ENCODE results near the gene DNAH17. TPM values are rescaled to one million over a fixed set of nuclear protein-coding genes. Genes with fewer than 3 reads are reported as not detected.

The DNAH17 gene
- total RNA-seq, 1 experiment from 2014 or later, result not detected

DNA sequence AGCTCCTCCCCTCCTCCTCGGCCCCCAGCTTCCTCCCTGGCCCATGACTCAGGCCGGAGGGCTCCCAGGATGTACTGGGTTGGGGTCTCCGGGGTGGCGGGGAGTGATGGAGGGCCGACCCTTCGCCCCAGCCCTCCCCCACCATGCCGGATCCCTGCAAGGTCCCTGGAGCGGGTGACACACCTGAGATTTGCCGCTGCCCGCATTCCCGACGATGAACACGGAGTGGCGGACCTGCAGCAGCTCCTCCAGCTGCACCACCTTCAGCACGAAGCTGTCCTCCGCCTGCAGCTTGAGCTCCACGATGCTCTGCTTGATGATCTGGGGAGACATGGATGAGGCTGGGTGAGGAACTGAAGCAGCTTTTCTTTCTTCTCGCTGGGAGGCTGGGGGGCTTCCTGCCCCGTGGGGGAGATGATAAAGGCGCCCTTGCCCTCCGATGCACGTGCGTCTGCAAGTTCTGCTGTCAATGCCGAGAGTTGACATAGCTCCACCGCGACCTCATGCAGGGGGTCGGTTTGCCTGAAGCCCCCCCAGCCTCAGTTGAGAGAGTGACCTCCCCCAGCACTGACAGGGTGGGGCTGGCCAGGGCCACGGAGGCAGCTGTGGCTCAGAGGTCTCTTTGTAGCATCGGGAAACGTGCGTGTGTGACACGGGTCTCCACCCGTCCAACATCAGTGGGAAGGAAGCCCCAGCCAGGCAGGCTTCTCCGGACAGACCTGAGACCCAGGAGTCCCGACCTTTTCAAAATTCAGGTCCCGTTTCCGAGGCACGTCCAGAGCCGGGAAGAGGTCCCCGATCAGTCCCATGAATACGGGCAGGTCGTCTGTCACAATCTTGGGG is 83.1 kb downstream of the DNAH17 start:
- H3K4me3 ChIP-seq, result no peak overlapping the region
- no peaks in the 10 kb centered on the region for H3K4me1 ChIP-seq (replicated peaks)
- H3K27ac ChIP-seq, result no peak overlapping the region
- no peak for DNase-seq (ENCODE audit: low read depth in 1 of 2, low spot score in 2 of 2)
- no peaks in the 10 kb centered on the region for H3K36me3 ChIP-seq
- H3K27me3 ChIP-seq (replicated peaks), result 0 out of 2 replicates have a peak, but pooled peaks cover 4% of the 10 kb centered on the region
- no peaks in the 10 kb centered on the region for H3K9me3 ChIP-seq (replicated peaks)

DNA sequence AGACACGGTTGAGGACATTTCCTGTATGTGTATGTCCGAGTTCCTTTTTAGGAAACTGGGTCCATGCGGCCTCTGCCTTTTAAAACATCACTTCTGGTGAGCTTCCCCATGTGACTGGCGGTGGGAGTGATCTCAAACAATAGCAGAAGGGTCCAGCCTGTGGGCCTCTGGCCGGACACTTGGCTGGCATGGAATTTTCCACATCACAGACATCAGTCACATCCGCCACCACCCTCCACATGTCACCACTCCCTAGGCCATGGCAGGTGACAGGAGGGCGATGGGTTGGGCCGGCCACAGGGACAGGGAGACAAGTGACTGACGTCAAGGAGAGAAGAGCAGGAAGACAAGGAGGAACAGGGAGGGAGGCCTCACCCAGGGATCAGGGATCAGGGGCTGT is 83.7 kb downstream of the DNAH17 start:
- no peaks in the 10 kb centered on the region for H3K9me3 ChIP-seq (replicated peaks)
- H3K27me3 ChIP-seq (replicated peaks), result 0 out of 2 replicates have a peak, but pooled peaks cover 5% of the 10 kb centered on the region
- no peaks in the 10 kb centered on the region for H3K36me3 ChIP-seq
- H3K4me1 ChIP-seq (replicated peaks), result no peaks in the 10 kb centered on the region
- H3K27ac ChIP-seq, result no peak overlapping the region
- H3K4me3 ChIP-seq, result no peak overlapping the region
- DNase-seq (ENCODE audit: low read depth in 1 of 2, low spot score in 2 of 2), result no peak

DNA sequence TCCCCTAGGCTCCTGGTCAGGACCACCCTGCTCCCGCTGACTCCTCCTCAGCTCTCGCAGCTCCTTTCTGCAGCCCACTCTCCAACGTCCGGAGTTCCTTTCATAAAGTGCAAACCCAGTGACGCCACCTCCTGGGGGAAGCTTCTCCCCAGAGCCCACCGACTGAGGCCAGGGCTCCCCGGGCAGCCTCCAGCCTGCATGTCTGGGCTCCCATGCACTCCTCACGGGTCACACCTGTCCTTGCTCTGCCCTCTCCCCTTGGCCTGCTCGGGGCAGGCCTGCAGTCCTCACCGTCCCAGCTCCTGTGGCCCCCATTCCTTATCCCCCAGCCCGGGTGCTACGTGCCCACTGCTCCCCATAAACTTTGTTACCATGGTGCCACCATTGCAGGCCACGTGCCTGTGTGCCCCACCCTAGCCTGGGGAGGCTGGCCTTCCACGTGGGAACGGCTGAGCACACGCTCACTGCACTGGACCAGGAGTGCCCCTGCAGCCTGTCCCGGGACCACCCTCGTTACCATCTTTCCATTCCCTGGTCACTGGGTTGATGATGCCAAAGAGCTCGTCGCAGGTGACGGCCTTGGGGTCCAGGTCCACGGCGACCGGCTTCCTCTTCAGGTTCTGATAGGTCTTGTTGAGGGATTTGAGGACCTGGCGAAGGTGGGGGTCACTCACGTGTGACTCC is 84.9 kb downstream of the DNAH17 start:
- no peak overlapping the region for H3K27ac ChIP-seq
- no peaks in the 10 kb centered on the region for H3K9me3 ChIP-seq (replicated peaks)
- DNase-seq (ENCODE audit: low read depth in 1 of 2, low spot score in 2 of 2), result no peak
- no peaks in the 10 kb centered on the region for H3K4me1 ChIP-seq (replicated peaks)
- H3K4me3 ChIP-seq, result no peak overlapping the region
- H3K36me3 ChIP-seq, result no peaks in the 10 kb centered on the region
- peaks cover 5% of the 10 kb centered on the region; the same call in 1 of the 2 replicates for H3K27me3 ChIP-seq (replicated peaks)

DNA sequence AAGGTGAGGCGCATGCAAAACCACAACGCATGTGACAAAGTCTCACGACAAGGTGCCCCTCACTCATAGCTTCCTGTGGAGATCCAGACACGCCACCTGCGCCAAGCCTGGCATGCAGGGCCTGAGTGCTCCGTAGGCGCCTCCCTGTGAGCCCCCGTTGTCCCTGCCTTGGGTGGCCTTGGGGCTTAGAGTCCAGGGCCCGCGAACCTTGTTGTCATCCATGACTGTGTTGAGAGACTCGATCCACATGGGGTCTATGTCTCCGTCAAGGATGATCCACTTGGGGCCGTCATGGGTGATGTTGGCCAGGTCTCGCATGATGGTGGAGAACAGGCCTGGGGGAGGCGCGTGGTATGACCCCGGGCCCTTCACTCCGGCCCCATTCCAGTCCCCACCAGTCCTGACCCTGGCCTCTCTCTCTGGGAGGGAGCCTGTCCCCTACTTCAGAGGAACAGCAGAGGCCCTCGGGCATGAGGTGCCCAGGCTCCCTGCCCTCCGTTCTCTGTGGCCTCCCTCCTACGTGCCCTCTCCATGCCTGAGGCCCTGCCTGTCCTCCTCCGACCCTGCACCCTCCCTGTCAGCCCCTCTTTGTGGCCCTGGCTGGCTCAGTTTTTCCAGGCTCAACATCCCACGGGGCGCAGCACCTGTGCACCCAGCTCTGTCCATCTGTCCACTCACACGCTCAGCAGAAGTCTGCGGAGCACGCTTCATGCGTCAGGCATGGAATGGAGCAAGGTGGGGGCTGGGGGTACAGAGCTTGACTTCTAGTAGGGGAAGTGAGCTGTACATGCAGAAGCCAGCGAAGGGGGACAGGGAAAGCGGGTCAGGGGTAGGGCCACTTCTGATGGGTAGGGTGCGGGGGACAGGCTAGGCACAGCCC is 85.7 kb downstream of the DNAH17 start:
- Histone ChIP-seq H3K4me1 (replicated peaks) (no peaks in the 10 kb centered on the region), H3K4me3 (no peak overlapping the region), H3K27ac (no peak overlapping the region), H3K36me3 (no peaks in the 10 kb centered on the region), H3K9me3 (replicated peaks) (no peaks in the 10 kb centered on the region), H3K27me3 (replicated peaks) (peaks cover 5% of the 10 kb centered on the region; the same call in 1 of the 2 replicates)
- DNase-seq (ENCODE audit: low read depth in 1 of 2, low spot score in 2 of 2), result no peak

DNA sequence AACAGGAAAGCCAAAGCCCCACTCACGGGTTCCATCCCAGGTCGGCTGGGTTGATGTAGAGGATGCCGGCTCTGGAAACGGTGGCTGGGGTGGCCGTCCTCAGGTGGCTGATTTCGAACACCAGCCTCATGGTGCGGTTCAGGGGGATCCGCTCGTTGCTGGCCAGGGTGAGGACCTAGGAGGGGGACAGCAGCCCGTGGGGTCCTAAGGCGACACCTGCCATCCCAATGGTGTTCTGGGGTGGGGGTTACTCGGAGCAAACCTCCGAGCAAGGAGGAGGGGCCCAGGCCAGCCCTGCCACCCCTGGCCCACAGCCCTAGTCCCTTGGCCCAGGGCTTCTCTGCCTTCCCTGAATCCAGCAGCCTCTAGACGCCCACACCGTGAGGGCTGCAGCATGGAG is 86.5 kb downstream of the DNAH17 start:
- H3K36me3 ChIP-seq, result no peaks in the 10 kb centered on the region
- H3K27ac ChIP-seq, result no peak overlapping the region
- no peaks in the 10 kb centered on the region for H3K9me3 ChIP-seq (replicated peaks)
- no peak for DNase-seq (ENCODE audit: low read depth in 1 of 2, low spot score in 2 of 2)
- no peak overlapping the region for H3K4me3 ChIP-seq
- no peaks in the 10 kb centered on the region for H3K4me1 ChIP-seq (replicated peaks)
- peaks cover 5% of the 10 kb centered on the region; the same call in 1 of the 2 replicates for H3K27me3 ChIP-seq (replicated peaks)

DNA sequence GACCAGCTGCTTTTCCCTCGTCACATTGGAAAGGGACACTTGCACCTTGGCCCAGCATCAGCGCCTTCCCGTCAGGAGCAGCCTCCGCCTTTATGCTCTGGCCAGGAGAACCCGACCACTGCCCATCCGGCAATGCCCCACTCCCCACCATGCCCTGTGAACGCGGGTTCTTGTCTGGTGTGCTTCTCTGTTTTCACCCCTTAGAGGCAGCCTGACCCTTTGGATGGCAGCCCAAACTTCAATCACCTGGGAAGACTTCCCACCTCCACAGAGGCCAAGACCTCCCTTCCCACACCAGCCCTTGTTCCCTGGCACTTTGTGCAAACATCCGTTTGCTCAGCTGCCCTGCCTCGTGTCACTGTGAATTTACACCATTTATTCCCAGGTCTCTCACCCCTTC is 87.0 kb downstream of the DNAH17 start:
- DNase-seq (ENCODE audit: low read depth in 1 of 2, low spot score in 2 of 2), result no peak
- Histone ChIP-seq H3K27ac (no peak overlapping the region), H3K36me3 (no peaks in the 10 kb centered on the region), H3K27me3 (replicated peaks) (peaks cover 5% of the 10 kb centered on the region; the same call in 1 of the 2 replicates), H3K4me3 (no peak overlapping the region), H3K4me1 (replicated peaks) (no peaks in the 10 kb centered on the region), H3K9me3 (replicated peaks) (no peaks in the 10 kb centered on the region)

DNA sequence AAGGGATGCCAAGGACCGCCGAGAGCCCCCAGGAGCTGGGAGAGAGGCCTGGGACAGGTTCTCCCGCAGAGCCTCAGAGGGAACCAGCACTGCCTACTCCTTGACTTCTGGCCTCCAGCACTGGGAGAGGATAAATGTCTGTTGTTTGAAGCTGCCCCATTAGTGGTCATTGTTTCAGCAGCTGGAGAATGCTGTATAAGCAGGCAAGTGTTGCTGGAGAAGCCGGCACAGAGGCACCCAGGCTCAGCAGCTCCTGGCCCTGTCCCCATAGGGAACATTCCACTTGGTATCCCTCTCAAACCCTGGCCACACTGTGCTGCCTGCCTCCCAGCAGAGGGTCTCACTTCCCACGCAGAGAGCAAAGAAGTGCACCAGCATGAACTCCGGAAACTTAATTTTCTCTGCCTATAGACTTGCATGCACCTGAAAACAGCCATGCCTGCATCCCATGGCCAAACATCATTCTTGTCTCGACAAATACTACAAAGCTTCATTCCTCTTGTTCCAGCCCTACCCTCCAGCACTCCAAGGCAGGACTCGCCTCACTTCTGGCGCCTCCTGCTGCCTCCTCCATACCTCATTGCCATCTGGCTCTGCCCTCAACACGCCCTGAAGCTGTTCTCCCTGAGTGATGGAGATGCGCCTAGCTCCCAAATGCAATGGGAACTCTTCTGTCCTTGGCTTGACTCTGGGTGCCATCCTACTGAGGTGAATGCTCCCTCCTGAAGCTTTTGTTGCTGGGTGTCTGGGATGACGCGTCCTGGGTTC is 88.1 kb downstream of the DNAH17 start:
- no peak for DNase-seq (ENCODE audit: low read depth in 1 of 2, low spot score in 2 of 2)

DNA sequence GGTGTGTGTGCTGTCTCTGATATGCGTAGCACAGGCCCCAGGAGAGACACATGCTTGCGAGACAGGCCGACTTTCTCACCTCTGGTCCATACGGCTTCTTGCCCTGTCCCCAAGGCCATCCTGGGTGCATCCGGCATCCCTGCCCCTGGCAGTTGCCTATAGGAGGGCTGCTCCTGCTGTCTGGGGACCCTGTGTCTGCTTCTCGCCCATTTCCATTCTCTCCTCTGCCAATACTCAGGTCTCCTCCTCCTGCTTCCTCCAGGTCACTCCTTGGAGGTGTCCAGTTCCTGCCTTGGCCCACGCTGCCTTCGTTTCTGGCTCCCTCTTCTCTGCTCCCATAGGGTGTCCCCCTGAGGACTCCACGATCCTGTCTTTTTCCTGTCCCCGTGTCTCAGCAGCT is 89.0 kb downstream of the DNAH17 start:
- H3K4me1 ChIP-seq (replicated peaks), result no peaks in the 10 kb centered on the region
- no peak overlapping the region for H3K27ac ChIP-seq
- no peaks in the 10 kb centered on the region for H3K36me3 ChIP-seq
- H3K4me3 ChIP-seq, result no peak overlapping the region
- peaks cover 5% of the 10 kb centered on the region; the same call in 1 of the 2 replicates for H3K27me3 ChIP-seq (replicated peaks)
- H3K9me3 ChIP-seq (replicated peaks), result no peaks in the 10 kb centered on the region
- no peak for DNase-seq (ENCODE audit: low read depth in 1 of 2, low spot score in 2 of 2)

More for the DNA sequence above, 88.1 kb downstream of the DNAH17 start:
- Histone ChIP-seq H3K9me3 (replicated peaks) (no peaks in the 10 kb centered on the region), H3K36me3 (no peaks in the 10 kb centered on the region), H3K4me1 (replicated peaks) (no peaks in the 10 kb centered on the region), H3K27me3 (replicated peaks) (peaks cover 5% of the 10 kb centered on the region; the same call in 1 of the 2 replicates), H3K27ac (no peak overlapping the region), H3K4me3 (no peak overlapping the region)

DNA sequence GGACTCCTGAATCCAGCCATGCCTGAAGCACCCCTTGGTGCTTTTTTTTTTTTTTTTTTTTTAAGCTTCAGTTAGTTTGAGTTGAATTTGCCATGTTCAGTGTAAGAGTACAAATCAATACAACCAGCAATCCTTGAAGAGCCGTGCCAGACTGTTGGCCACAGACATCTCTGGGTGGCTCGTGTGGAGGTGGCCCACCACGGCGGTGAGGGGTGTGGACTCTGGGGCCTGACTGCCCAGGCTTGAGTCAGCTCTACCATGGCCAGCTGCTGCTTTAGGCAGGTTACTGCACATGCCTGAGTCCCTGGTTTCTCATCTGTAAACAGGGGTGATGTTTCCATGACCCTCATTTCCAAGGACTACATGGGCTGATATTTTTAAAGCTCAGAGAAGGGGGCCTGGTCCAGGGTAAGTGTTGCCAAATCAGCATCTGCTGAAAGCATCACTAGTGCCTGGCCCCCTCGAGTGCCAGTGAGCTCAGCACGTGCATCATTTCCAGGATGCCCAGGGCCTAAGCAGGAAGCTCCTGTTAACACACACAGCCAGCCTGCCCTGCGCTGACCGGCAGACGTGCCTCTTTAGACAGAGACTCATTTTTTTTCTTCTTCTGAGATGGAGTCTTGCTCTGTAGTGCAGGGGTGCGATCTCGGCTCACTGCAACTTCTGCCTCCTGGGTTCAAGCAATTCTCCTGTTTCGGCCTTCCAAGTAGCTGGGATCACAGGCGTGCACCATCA is 90.1 kb downstream of the DNAH17 start:
- Histone ChIP-seq H3K4me3 (no peak overlapping the region), H3K27ac (no peak overlapping the region), H3K4me1 (replicated peaks) (no peaks in the 10 kb centered on the region), H3K9me3 (replicated peaks) (no peaks in the 10 kb centered on the region), H3K36me3 (no peaks in the 10 kb centered on the region), H3K27me3 (replicated peaks) (peaks cover 5% of the 10 kb centered on the region; the same call in 1 of the 2 replicates)
- no peak for DNase-seq (ENCODE audit: low read depth in 1 of 2, low spot score in 2 of 2)

DNA sequence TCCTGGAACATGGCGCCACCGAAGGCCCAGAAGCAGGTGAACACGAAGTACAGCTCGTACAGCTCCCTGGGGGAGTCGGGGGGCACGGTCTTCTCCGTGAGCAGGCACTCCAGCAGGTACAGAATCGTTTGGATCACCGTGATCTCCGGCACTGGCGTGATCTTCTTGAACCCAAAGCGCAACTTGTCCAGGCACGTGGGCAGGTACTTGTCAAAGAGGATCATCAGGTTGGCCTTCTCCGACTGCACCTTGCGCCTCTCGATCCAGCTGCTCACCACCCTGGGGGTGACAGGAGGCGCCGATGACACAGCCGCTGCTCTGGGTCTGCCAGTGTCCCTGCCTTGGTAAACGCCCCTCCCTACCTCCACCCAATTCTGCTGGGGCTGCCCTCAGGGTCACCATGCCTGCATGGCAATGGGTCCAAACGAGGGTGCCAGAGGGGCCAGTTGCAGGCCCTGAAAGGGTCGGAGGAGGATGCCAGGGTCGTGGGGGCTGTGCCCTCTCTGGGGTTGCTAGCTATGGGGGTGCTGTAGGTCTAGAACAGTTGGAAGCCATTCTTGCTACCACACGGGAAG is 90.9 kb downstream of the DNAH17 start:
- Histone ChIP-seq H3K36me3 (no peaks in the 10 kb centered on the region), H3K9me3 (replicated peaks) (no peaks in the 10 kb centered on the region), H3K4me1 (replicated peaks) (no peaks in the 10 kb centered on the region), H3K27ac (no peak overlapping the region), H3K27me3 (replicated peaks) (peaks cover 5% of the 10 kb centered on the region), H3K4me3 (no peak overlapping the region)
- DNase-seq (ENCODE audit: low read depth in 1 of 2, low spot score in 2 of 2), result no peak

DNA sequence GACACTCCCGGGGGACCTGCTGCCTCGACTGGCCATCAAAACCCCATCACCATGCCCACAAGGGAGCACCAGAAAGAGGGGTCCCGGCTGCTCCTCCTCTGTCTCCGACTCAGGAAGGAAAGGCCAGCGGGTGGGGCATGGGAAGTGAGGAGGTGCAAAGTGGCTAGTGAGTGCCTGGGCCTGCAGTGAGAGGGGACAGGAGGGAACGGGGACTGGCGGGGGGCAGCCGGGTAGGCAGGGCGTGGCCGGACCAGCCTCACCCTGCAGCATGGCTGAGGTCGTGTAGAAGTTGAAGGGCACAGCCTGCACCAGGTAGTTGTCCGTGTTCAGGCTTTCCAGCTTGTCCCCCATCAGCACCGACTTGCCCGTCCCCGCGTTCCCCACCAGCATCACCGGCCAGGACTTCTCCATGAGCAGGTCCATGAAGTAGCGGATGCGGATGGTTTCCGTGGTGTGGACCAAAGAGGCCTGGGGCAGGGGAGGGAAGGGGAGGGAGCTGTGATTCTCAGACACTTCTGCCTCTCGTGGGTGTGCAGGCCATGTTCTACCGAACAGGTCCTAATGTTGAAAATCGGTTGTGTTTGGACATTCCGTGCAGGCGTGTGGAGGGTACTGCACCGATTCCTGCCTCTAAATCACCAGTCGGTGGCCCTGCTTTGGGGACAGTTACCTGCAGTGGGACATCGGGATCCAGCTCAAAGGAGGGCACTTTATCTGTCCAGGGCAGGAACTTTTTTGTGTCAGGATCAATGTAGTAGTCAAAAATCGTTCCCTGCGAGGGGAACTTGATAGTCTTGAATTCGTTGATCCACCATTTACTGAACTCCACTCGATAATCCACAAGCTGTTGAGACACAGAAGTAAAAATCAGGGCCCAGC is 91.7 kb downstream of the DNAH17 start:
- H3K4me1 ChIP-seq (replicated peaks), result no peaks in the 10 kb centered on the region
- H3K27me3 ChIP-seq (replicated peaks), result peaks cover 5% of the 10 kb centered on the region
- DNase-seq (ENCODE audit: low read depth in 1 of 2, low spot score in 2 of 2), result no peak
- H3K36me3 ChIP-seq, result no peaks in the 10 kb centered on the region
- H3K4me3 ChIP-seq, result no peak overlapping the region
- no peak overlapping the region for H3K27ac ChIP-seq
- H3K9me3 ChIP-seq (replicated peaks), result no peaks in the 10 kb centered on the region
